ENCODE results near the gene MIAT.

Gene MIAT

GRCh38 chr22:26632422-26633155, 24.8 kb upstream of the MIAT start:
- DNase-seq, result no peak

GRCh38 chr22:26634189-26634588, 23.2 kb upstream of the MIAT start:
- no peak for DNase-seq

- no peak for DNase-seq
Measured at GRCh38 chr22:26635117-26635516, 22.3 kb upstream of the MIAT start.

- no peak for DNase-seq
Measured at GRCh38 chr22:26636296-26636695, 21.1 kb upstream of the MIAT start.

- DNase-seq, result no peak
Measured at GRCh38 chr22:26642465-26643417, 14.6 kb upstream of the MIAT start.

- no peak for DNase-seq
Measured at GRCh38 chr22:26643418-26644100, 13.8 kb upstream of the MIAT start.

- no peak for DNase-seq
Measured at GRCh38 chr22:26646158-26646557, 11.2 kb upstream of the MIAT start.

GRCh38 chr22:26648011-26648497, 9.3 kb upstream of the MIAT start:
- DNase-seq, result no peak

GRCh38 chr22:26648528-26649388, 8.6 kb upstream of the MIAT start:
- DNase-seq, result no peak

- DNase-seq, result no peak
Measured at GRCh38 chr22:26650722-26651421, 6.5 kb upstream of the MIAT start.

- DNase-seq, result no peak
Measured at GRCh38 chr22:26651815-26652214, 5.6 kb upstream of the MIAT start.

- no peak for DNase-seq
Measured at GRCh38 chr22:26658161-26658560, 773 bp downstream of the MIAT start.

GRCh38 chr22:26658671-26659478, 1.5 kb downstream of the MIAT start:
- DNase-seq, result no peak

- no peak for DNase-seq
Measured at GRCh38 chr22:26660356-26660755, 3.0 kb downstream of the MIAT start.

GRCh38 chr22:26660961-26661578, 3.7 kb downstream of the MIAT start:
- DNase-seq, result no peak

- DNase-seq, result no peak
Measured at GRCh38 chr22:26662160-26662559, 4.8 kb downstream of the MIAT start.

GRCh38 chr22:26663374-26663923, 6.1 kb downstream of the MIAT start:
- DNase-seq, result no peak

GRCh38 chr22:26665813-26666231, 8.4 kb downstream of the MIAT start:
- DNase-seq, result no peak

GRCh38 chr22:26667140-26667539, 9.8 kb downstream of the MIAT start:
- no peak for DNase-seq

- no peak for DNase-seq
Measured at GRCh38 chr22:26669060-26669481, 11.7 kb downstream of the MIAT start.

Measured in cortex of kidney (tissue), 1 donor.